PC-3 (cell line): ENCODE measurements around the gene USH1C. TPM values are rescaled to one million over a fixed set of nuclear protein-coding genes. Genes with fewer than 3 reads are reported as not detected.

ENCODE experiments used
- ATAC-seq: fragments of 200-7000 bp; cut with Tn5 transposase; 2 replicates; pipeline ENCODE4 v1.9.1; 2020; ENCODE audit warnings: mild to moderate bottlenecking, moderate library complexity
- BruUV-seq: library from RNA; stranded (reverse); fragments of 400-500 nt; replicated peaks from 2 replicates; lab custom pipeline; 2021; lab: Mats Ljungman, UMichigan
- CTCF ChIA-PET: fragments of 300-600 bp; sonication (Branson Sonifier 250); formaldehyde crosslinking; loops from one replicate; lab custom pipeline; 2022; ENCODE audit warnings: antibody characterized with exemption; lab: Charles Lee
- POLR2A ChIA-PET: fragments of 300-600 bp; sonication (Branson Sonifier 250); formaldehyde crosslinking; loops from one replicate; lab custom pipeline; 2022; ENCODE audit warnings: antibody characterized with exemption; ENCODE audit not compliant: unreplicated experiment; lab: Charles Lee
- DNase-seq: peaks from one replicate; pipeline ENCODE4 v3.0.0-alpha.2; 2015
- H2AFZ ChIP-seq: fragments of 300-600 bp; sonication (generic); 2 replicates; pipeline ENCODE4 v1.6.0; 2016; ENCODE audit warnings: antibody characterized with exemption, low read length
- H3F3A ChIP-seq: fragments of 300-600 bp; sonication (generic); one replicate; pipeline ENCODE4 v1.6.0; 2017; ENCODE audit warnings: antibody characterized with exemption, low read length, control low read depth, mild to moderate bottlenecking; ENCODE audit not compliant: unreplicated experiment
- H3K27ac ChIP-seq: fragments of 300-600 bp; sonication (generic); 2 replicates; pipeline ENCODE4 v1.5.1; 2016; ENCODE audit warnings: mild to moderate bottlenecking, low read length
- H3K27me3 ChIP-seq: fragments of 300-600 bp; sonication (generic); 2 replicates; pipeline ENCODE4 v1.6.1; 2016; ENCODE audit warnings: low read length, mixed read lengths
- H3K36me3 ChIP-seq: fragments of 300-600 bp; sonication (generic); 2 replicates; pipeline ENCODE4 v1.6.1; 2016; ENCODE audit warnings: low read depth, mixed run types, low read length, mixed read lengths
- H3K4me1 ChIP-seq: fragments of 300-600 bp; sonication (generic); 2 replicates; pipeline ENCODE4 v1.5.1; 2016; ENCODE audit warnings: low read length; ENCODE audit not compliant: insufficient read depth
- H3K4me2 ChIP-seq: fragments of 300-600 bp; sonication (generic); 2 replicates; pipeline ENCODE4 v1.6.0; 2016; ENCODE audit warnings: low read length
- H3K4me3 ChIP-seq: fragments of 300-600 bp; sonication (generic); 2 replicates; pipeline ENCODE4 v1.5.1; 2016; ENCODE audit warnings: mild to moderate bottlenecking, low read length, mixed read lengths
- H3K79me2 ChIP-seq: fragments of 300-600 bp; sonication (generic); 2 replicates; pipeline ENCODE4 v1.6.1; 2017; ENCODE audit warnings: low read length, mixed read lengths
- H3K9ac ChIP-seq: fragments of 300-600 bp; sonication (generic); 2 replicates; pipeline ENCODE4 v1.6.0; 2016; ENCODE audit warnings: mild to moderate bottlenecking, low read length
- H3K9me2 ChIP-seq: fragments of 300-600 bp; sonication (generic); replicated peaks from 2 replicates; pipeline ENCODE4 v1.6.1; 2016; ENCODE audit warnings: mixed run types, low read length, mixed read lengths
- H3K9me3 ChIP-seq: fragments of 300-600 bp; sonication (generic); 2 replicates; pipeline ENCODE4 v1.6.1; 2016; ENCODE audit warnings: low read length, mixed read lengths
- H4K20me1 ChIP-seq: fragments of 300-600 bp; sonication (generic); 2 replicates; pipeline ENCODE4 v1.6.1; 2016; ENCODE audit warnings: low read length, mixed read lengths
- EZH2 ChIP-seq: fragments of 300-600 bp; sonication (generic); IDR thresholded peaks from one replicate; pipeline ENCODE4 v1.6.1; 2017; ENCODE audit warnings: antibody characterized with exemption, mild to moderate bottlenecking, low read length; ENCODE audit not compliant: unreplicated experiment
- EZH2phosphoT487 ChIP-seq: fragments of 300-600 bp; sonication (generic); IDR thresholded peaks from 2 replicates; pipeline ENCODE4 v1.6.1; 2018; ENCODE audit warnings: mild to moderate bottlenecking, antibody characterized with exemption, low read length, borderline replicate concordance
- intact Hi-C: fragments of 100-400 bp; cut with micrococcal nuclease; formaldehyde crosslinking; loops from 2 replicates; pipeline ENCODE4 v1.9.0; 2023
- total RNA-seq: library from RNA; depleted of rRNA; stranded (reverse); fragments of >200 nt; gene quantifications from 2 replicates; pipeline ENCODE4 v1.2.3, GENCODE V29; 2014
- TF ChIP-seq, protein P1 (sequence below): fragments of 300-600 bp; sonication (generic); conservative IDR thresholded peaks from 2 replicates; pipeline ENCODE4 v1.5.1; 2017; ENCODE audit warnings: antibody characterized with exemption, low read depth, mild to moderate bottlenecking, low read length

USH1C gene
- total RNA-seq, 1 experiment from 2014 or later, result not detected

DNA sequence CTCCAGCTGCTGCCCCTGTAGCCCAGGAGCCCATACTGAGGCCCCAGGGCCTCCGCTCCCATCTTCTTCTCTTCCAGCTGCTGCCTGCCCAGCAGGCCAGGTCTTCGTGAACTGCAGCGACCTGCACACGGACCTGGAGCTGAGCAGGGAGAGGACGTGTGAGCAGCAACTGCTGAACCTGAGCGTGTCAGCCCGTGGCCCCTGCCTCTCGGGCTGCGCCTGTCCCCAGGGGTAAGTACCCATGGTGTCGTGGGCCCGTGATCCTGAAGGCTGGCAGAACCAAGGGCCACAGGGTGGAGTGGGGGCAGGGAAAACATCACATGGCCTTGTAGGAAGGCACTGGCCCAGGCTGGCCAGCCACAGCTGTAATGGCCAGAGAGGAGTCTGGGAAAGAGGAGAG, 34.1 kb upstream of the USH1C start:
- intact Hi-C loops, result no loop called here
- ChIA-PET CTCF (no interaction called here), POLR2A (no interaction called here)
- DNase-seq, result no peak
- no peak overlapping the region for H3K27ac ChIP-seq
- no peaks in the 10 kb centered on the region for H3K79me2 ChIP-seq
- no peaks in the 10 kb centered on the region for H4K20me1 ChIP-seq
- peaks cover 49% of the 10 kb centered on the region for H3K27me3 ChIP-seq
- H2AFZ ChIP-seq, result no peak overlapping the region
- no peaks in the 10 kb centered on the region for H3K9me3 ChIP-seq
- no peaks in the 10 kb centered on the region for H3K9me2 ChIP-seq
- no peak for ATAC-seq
- no peak overlapping the region for H3K4me2 ChIP-seq
- H3K4me1 ChIP-seq, result no peaks in the 10 kb centered on the region
- no TSS peak for BruUV-seq
- no peak overlapping the region for H3K9ac ChIP-seq
- TF ChIP-seq, protein P1, sequence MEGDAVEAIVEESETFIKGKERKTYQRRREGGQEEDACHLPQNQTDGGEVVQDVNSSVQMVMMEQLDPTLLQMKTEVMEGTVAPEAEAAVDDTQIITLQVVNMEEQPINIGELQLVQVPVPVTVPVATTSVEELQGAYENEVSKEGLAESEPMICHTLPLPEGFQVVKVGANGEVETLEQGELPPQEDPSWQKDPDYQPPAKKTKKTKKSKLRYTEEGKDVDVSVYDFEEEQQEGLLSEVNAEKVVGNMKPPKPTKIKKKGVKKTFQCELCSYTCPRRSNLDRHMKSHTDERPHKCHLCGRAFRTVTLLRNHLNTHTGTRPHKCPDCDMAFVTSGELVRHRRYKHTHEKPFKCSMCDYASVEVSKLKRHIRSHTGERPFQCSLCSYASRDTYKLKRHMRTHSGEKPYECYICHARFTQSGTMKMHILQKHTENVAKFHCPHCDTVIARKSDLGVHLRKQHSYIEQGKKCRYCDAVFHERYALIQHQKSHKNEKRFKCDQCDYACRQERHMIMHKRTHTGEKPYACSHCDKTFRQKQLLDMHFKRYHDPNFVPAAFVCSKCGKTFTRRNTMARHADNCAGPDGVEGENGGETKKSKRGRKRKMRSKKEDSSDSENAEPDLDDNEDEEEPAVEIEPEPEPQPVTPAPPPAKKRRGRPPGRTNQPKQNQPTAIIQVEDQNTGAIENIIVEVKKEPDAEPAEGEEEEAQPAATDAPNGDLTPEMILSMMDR, result no peak
- TF ChIP-seq EZH2phosphoT487 (no peak), EZH2 (no peak)
- H3K36me3 ChIP-seq, result no peaks in the 10 kb centered on the region
- H3K4me3 ChIP-seq, result no peak overlapping the region
- no peaks in the 10 kb centered on the region for H3F3A ChIP-seq

DNA sequence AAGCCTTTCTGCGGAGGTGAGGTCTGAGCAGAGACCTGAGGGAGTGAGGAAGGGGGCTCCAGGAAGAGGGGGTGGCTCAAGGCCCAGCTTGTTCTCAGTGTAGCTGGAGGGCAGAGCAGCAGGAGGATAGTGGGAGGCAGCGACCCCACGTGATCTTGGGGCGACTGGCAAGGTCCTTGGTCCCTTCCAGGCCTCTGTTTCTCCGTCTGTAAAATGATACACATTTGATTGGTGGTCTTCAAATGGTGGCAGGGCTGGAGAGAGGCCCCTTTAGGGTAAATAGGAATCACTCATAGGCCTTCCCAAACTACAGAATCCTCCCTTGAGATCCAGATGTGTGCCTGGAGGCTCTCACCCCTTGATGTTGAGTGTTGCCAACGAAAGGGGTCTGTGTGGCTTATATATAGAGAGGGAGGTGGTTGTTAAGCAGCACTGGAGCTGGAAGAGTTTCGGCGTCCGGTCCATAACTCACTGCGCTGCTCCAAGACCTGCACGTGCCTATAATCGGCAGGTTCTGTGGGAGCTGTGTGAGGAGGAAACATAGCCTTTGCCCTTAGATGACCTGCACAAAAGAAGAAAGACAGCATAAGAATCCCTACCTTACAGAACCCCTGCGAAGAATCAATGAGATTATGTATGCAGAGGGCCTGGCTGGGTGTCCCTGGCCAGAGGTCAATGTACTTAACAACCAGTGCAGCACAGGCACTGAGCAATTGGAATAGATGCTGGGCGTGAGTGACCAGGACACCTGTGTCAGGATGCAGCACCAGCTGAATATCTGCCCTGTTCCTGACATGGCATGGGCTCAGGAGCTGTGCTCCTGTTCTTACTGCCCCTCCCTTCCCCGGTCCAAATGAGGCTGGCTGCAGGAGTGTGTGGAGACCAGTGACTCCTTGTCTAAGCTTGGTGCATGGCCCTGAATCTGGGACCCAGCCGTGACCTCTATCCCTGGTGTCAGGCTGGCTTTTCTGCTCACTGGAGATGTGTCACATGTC, 31.5 kb upstream of the USH1C start:
- Histone ChIP-seq H3K9me2 (no peaks in the 10 kb centered on the region), H3K9ac (no peak overlapping the region), H3K79me2 (no peaks in the 10 kb centered on the region), H3K9me3 (no peaks in the 10 kb centered on the region), H4K20me1 (no peaks in the 10 kb centered on the region), H3K27ac (no peak overlapping the region), H3K4me1 (no peaks in the 10 kb centered on the region), H3K4me3 (no peak overlapping the region), H3K4me2 (no peak overlapping the region), H3K27me3 (peaks cover 40% of the 10 kb centered on the region), H3F3A (no peaks in the 10 kb centered on the region), H3K36me3 (no peaks in the 10 kb centered on the region), H2AFZ (no peak overlapping the region)
- no TSS peak for BruUV-seq
- intact Hi-C loops, result no loop called here
- CTCF ChIA-PET, result no interaction called here
- no peak for DNase-seq
- TF ChIP-seq EZH2 (no peak), EZH2phosphoT487 (no peak)
- TF ChIP-seq, protein P1, result no peak
- POLR2A ChIA-PET, result no interaction called here
- no peak for ATAC-seq
